GM23338 (cell line): ENCODE data around the gene NEK10. TPM values are rescaled to one million over a fixed set of nuclear protein-coding genes. Genes with fewer than 3 reads are reported as not detected.

Experiments
- ATAC-seq: fragments of 200-7000 bp; cut with Tn5 transposase; 3 replicates; pipeline ENCODE4 v1.9.1; 2020
- DNase-seq: peaks from one replicate; pipeline ENCODE4 v3.0.0-alpha.2; 2015; ENCODE audit warnings: low spot score
- H2AFZ ChIP-seq: fragments of 200-600 bp; sonication (generic); 2 replicates; pipeline ENCODE4 v1.8.0; 2016; ENCODE audit warnings: antibody characterized with exemption, mild to moderate bottlenecking, moderate library complexity
- H3F3A ChIP-seq: fragments of 200-600 bp; sonication (generic); replicated peaks from 2 replicates; pipeline ENCODE4 v1.8.0; 2017; ENCODE audit warnings: antibody characterized with exemption, mixed run types, low read depth
- H3K27ac ChIP-seq: fragments of 200-600 bp; sonication (generic); 2 replicates; pipeline ENCODE4 v1.6.1; 2016; ENCODE audit warnings: low read depth
- H3K27me3 ChIP-seq: fragments of 200-600 bp; sonication (generic); 2 replicates; pipeline ENCODE4 v1.8.0; 2016; ENCODE audit warnings: mild to moderate bottlenecking, mixed run types, moderate library complexity; ENCODE audit not compliant: insufficient read depth
- H3K36me3 ChIP-seq: fragments of 200-600 bp; sonication (generic); 2 replicates; pipeline ENCODE4 v1.8.0; 2016; ENCODE audit warnings: mild to moderate bottlenecking; ENCODE audit not compliant: insufficient read depth
- H3K4me1 ChIP-seq: fragments of 200-600 bp; sonication (generic); 2 replicates; pipeline ENCODE4 v1.8.0; 2016; ENCODE audit warnings: mild to moderate bottlenecking, moderate library complexity; ENCODE audit not compliant: insufficient read depth
- H3K4me2 ChIP-seq: fragments of 200-600 bp; sonication (generic); 2 replicates; pipeline ENCODE4 v1.7.1; 2017; ENCODE audit warnings: mixed run types
- H3K4me3 ChIP-seq: fragments of 200-600 bp; sonication (generic); 2 replicates; pipeline ENCODE4 v1.6.1; 2016; ENCODE audit warnings: mixed run types
- H3K79me2 ChIP-seq: fragments of 200-600 bp; sonication (generic); replicated peaks from 2 replicates; pipeline ENCODE4 v1.8.0; 2017; ENCODE audit warnings: mild to moderate bottlenecking; ENCODE audit not compliant: insufficient read depth
- H3K9me2 ChIP-seq: fragments of 200-600 bp; sonication (generic); 2 replicates; pipeline ENCODE4 v1.8.0; 2017; ENCODE audit not compliant: insufficient read depth
- H4K20me1 ChIP-seq: fragments of 200-600 bp; sonication (generic); replicated peaks from 2 replicates; pipeline ENCODE4 v1.8.0; 2017; ENCODE audit warnings: mild to moderate bottlenecking; ENCODE audit not compliant: insufficient read depth
- H3K27ac Mint-ChIP-seq: 2 replicates; pipeline ENCODE4 v1.8.0; 2020; ENCODE audit warnings: inconsistent platforms, mild to moderate bottlenecking, moderate library complexity, mixed read lengths
- H3K27me3 Mint-ChIP-seq: 3 replicates; pipeline ENCODE4 v1.8.0; 2022; ENCODE audit warnings: low read depth, mild to moderate bottlenecking, moderate library complexity, mixed read lengths, inconsistent platforms; ENCODE audit not compliant: insufficient read depth, poor library complexity
- H3K36me3 Mint-ChIP-seq: 3 replicates; pipeline ENCODE4 v1.8.0; 2021; ENCODE audit warnings: low read depth, mild to moderate bottlenecking, inconsistent platforms, moderate library complexity, mixed read lengths
- H3K4me1 Mint-ChIP-seq: 3 replicates; pipeline ENCODE4 v1.8.0; 2020; ENCODE audit warnings: mild to moderate bottlenecking, inconsistent platforms, mixed read lengths
- H3K4me3 Mint-ChIP-seq: 3 replicates; pipeline ENCODE4 v1.8.0; 2021; ENCODE audit warnings: moderate library complexity, mild to moderate bottlenecking, inconsistent platforms, mixed read lengths
- H3K9me3 Mint-ChIP-seq: 3 replicates; pipeline ENCODE4 v1.8.0; 2020; ENCODE audit warnings: moderate library complexity, mild to moderate bottlenecking, inconsistent platforms, mixed read lengths
- ETS1 ChIP-seq: IDR thresholded peaks from 2 replicates; pipeline ENCODE4 v1.6.1; 2016; ENCODE audit warnings: antibody characterized with exemption
- EZH2 ChIP-seq: fragments of 200-600 bp; sonication (generic); IDR thresholded peaks from one replicate; pipeline ENCODE4 v1.8.0; 2017; ENCODE audit warnings: antibody characterized with exemption, mild to moderate bottlenecking, low read depth; ENCODE audit not compliant: unreplicated experiment
- NANOG ChIP-seq: IDR thresholded peaks from 2 replicates; pipeline ENCODE4 v1.6.1; 2016; ENCODE audit warnings: antibody characterized with exemption, borderline replicate concordance
- POLR2AphosphoS5 ChIP-seq: IDR thresholded peaks from 2 replicates; pipeline ENCODE4 v1.6.1; 2016; ENCODE audit warnings: antibody characterized with exemption, low read depth
- STAT1 ChIP-seq: IDR thresholded peaks from one replicate; pipeline ENCODE4 v1.6.1; 2016; ENCODE audit warnings: antibody characterized with exemption; ENCODE audit not compliant: unreplicated experiment
- ZNF331 ChIP-seq: fragments of 250-450 bp; sonication (Bioruptor Pico); IDR thresholded peaks from 2 replicates; pipeline ENCODE4 v1.5.0; 2020; ENCODE audit warnings: low read depth, mild to moderate bottlenecking, moderate library complexity
- polyA plus RNA-seq: library from polyadenylated mRNA; unstranded; fragments of >200 nt; fragmentation: Nextera tagmentation; extraction: Ambion mirVana; gene quantifications from 2 replicates; pipeline ENCODE4 v1.2.1, GENCODE V29; 2016
- total RNA-seq: library from RNA; depleted of rRNA; stranded (reverse); fragments of >200 nt; shearing (Covaris generic); gene quantifications from 2 replicates; pipeline ENCODE4 v1.2.3, GENCODE V29; 2014
- TF ChIP-seq, protein P1 (sequence below): fragments of 250-450 bp; sonication (Bioruptor Pico); IDR thresholded peaks from 2 replicates; pipeline ENCODE4 v1.5.0; 2020; ENCODE audit warnings: mild to moderate bottlenecking, moderate library complexity

Gene NEK10
- total and polyA plus RNA-seq, 2 experiments from 2014 or later = 0.55 to 2.0 TPM

DNA sequence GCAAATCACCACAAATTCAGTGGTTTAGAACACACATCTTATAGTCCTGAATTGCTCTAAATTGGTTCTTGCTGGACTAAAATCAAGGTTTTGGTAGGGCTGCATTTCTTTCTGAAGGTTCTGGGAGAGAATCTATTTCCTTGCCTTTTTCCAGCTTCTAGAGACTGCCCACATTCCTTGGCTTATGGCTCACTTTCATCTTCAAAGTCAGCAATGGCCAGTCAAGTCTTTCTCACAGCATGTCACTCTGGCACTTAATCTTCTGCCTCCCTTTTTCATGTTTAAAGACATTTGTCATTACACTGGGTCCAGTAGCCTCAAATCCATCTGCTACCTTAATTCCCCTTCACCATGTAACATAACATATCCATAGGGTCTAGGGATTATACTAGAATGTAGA lies 149.0 kb downstream of the NEK10 start (continued):
- TF ChIP-seq, protein P1, sequence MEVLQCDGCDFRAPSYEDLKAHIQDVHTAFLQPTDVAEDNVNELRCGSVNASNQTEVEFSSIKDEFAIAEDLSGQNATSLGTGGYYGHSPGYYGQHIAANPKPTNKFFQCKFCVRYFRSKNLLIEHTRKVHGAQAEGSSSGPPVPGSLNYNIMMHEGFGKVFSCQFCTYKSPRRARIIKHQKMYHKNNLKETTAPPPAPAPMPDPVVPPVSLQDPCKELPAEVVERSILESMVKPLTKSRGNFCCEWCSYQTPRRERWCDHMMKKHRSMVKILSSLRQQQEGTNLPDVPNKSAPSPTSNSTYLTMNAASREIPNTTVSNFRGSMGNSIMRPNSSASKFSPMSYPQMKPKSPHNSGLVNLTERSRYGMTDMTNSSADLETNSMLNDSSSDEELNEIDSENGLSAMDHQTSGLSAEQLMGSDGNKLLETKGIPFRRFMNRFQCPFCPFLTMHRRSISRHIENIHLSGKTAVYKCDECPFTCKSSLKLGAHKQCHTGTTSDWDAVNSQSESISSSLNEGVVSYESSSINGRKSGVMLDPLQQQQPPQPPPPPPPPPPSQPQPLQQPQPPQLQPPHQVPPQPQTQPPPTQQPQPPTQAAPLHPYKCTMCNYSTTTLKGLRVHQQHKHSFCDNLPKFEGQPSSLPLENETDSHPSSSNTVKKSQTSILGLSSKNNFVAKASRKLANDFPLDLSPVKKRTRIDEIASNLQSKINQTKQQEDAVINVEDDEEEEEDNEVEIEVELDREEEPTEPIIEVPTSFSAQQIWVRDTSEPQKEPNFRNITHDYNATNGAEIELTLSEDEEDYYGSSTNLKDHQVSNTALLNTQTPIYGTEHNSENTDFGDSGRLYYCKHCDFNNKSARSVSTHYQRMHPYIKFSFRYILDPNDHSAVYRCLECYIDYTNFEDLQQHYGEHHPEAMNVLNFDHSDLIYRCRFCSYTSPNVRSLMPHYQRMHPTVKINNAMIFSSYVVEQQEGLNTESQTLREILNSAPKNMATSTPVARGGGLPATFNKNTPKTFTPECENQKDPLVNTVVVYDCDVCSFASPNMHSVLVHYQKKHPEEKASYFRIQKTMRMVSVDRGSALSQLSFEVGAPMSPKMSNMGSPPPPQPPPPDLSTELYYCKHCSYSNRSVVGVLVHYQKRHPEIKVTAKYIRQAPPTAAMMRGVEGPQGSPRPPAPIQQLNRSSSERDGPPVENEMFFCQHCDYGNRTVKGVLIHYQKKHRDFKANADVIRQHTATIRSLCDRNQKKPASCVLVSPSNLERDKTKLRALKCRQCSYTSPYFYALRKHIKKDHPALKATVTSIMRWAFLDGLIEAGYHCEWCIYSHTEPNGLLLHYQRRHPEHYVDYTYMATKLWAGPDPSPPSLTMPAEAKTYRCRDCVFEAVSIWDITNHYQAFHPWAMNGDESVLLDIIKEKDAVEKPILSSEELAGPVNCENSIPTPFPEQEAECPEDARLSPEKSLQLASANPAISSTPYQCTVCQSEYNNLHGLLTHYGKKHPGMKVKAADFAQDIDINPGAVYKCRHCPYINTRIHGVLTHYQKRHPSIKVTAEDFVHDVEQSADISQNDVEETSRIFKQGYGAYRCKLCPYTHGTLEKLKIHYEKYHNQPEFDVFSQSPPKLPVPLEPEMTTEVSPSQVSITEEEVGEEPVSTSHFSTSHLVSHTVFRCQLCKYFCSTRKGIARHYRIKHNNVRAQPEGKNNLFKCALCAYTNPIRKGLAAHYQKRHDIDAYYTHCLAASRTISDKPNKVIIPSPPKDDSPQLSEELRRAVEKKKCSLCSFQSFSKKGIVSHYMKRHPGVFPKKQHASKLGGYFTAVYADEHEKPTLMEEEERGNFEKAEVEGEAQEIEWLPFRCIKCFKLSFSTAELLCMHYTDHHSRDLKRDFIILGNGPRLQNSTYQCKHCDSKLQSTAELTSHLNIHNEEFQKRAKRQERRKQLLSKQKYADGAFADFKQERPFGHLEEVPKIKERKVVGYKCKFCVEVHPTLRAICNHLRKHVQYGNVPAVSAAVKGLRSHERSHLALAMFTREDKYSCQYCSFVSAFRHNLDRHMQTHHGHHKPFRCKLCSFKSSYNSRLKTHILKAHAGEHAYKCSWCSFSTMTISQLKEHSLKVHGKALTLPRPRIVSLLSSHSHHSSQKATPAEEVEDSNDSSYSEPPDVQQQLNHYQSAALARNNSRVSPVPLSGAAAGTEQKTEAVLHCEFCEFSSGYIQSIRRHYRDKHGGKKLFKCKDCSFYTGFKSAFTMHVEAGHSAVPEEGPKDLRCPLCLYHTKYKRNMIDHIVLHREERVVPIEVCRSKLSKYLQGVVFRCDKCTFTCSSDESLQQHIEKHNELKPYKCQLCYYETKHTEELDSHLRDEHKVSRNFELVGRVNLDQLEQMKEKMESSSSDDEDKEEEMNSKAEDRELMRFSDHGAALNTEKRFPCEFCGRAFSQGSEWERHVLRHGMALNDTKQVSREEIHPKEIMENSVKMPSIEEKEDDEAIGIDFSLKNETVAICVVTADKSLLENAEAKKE (CRISPR knock-in tag) = no peak
- no peak for TF ChIP-seq ZNF331 (CRISPR knock-in tag)
- no peak for TF ChIP-seq EZH2
- TF ChIP-seq STAT1 = no peak
- no peak for TF ChIP-seq POLR2AphosphoS5

DNA sequence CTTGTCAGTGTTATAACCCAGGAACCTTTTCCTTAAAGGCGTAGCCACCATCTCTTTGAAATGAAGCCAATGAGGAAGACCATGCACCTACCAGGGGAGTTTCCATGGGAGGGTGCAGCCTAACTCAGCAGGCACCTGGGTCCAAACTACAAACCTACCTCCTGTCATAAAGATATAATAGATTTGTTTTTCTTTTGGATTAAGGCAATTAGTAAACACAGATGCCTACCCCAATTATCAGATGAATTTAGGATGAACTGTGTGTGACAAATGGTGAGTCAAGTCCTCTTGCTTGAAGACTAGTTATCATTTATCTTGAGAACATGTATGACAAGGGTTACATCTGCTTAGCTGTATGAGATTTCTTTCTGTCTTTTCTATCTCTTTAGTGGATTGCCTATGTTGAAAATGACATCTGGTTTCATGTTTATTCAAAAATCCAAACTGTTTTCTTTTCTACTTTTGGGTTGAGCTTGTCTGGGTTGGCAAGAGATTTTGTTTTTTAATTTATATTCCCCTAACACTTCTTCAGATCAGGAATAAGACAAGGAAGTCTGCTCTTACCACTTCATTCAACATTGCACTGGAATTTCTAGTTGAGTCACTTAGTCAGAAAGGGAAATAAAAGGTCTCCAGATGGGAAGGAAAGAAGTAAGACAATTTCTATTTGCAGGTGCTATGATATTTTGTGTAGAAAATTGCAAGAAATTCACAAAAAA lies 149.9 kb downstream of the NEK10 start:
- Histone ChIP-seq H3K9me2 (peaks cover 15% of the 10 kb centered on the region), H4K20me1 (no peaks in the 10 kb centered on the region), H3K27ac (no peak overlapping the region), H3K27me3 (no peaks in the 10 kb centered on the region), H3K4me3 (no peak overlapping the region), H3F3A (no peaks in the 10 kb centered on the region), H3K36me3 (no peaks in the 10 kb centered on the region), H2AFZ (no peak overlapping the region), H3K4me2 (no peak overlapping the region), H3K79me2 (no peaks in the 10 kb centered on the region), H3K4me1 (peaks cover 4% of the 10 kb centered on the region)
- Mint-ChIP-seq H3K27me3 (peaks cover 5% of the 10 kb centered on the region), H3K27ac (no peak overlapping the region), H3K9me3 (peaks cover 3% of the 10 kb centered on the region; the same call in 2 of the 3 replicates), H3K36me3 (peaks cover 3% of the 10 kb centered on the region; the same call in 1 of the 3 replicates), H3K4me3 (no peak overlapping the region), H3K4me1 (peaks cover 9% of the 10 kb centered on the region; the same call in 2 of the 3 replicates)
- ATAC-seq = no peak
- DNase-seq = no peak
- TF ChIP-seq STAT1 = no peak
- TF ChIP-seq, protein P1 (CRISPR knock-in tag) = no peak
- TF ChIP-seq NANOG = no peak
- TF ChIP-seq ETS1 = no peak
